ENCODE data around the gene HMCES. TPM values are rescaled to one million over a fixed set of nuclear protein-coding genes. Genes with fewer than 3 reads are reported as not detected.

The HMCES gene
- polyA plus RNA-seq, 1 donor: 32.0 TPM

GRCh38 chr3:129320825-129321487 lies 42.3 kb downstream of the HMCES start:
- H3K27me3 ChIP-seq (ENCODE audit: control insufficient read depth, insufficient read depth, low read length): no peaks in the 10 kb centered on the region
- DNase-seq: no peak
- peaks cover 8% of the 10 kb centered on the region for H3K4me1 ChIP-seq (ENCODE audit: control insufficient read depth, insufficient read depth, low read length)
- no peaks in the 10 kb centered on the region for H3K36me3 ChIP-seq (ENCODE audit: control insufficient read depth, insufficient read depth, low read length)
- no peak overlapping the region for H3K27ac ChIP-seq (ENCODE audit: low read length)
- WGBS (ENCODE audit: insufficient coverage, low lambda C conversion rate): 94% methylated on average over 5 of the region's 7 CpGs
- H3K9me3 ChIP-seq (ENCODE audit: control insufficient read depth, low read depth, low read length): no peaks in the 10 kb centered on the region
- no peak overlapping the region for H3K4me3 ChIP-seq (ENCODE audit: low read length)

- Histone ChIP-seq H3K4me3 (ENCODE audit: low read length) (no peak overlapping the region), H3K27ac (ENCODE audit: low read length) (no peak overlapping the region), H3K27me3 (ENCODE audit: control insufficient read depth, insufficient read depth, low read length) (no peaks in the 10 kb centered on the region), H3K36me3 (ENCODE audit: control insufficient read depth, insufficient read depth, low read length) (no peaks in the 10 kb centered on the region), H3K9me3 (ENCODE audit: control insufficient read depth, low read depth, low read length) (no peaks in the 10 kb centered on the region), H3K4me1 (ENCODE audit: control insufficient read depth, insufficient read depth, low read length) (peaks cover 8% of the 10 kb centered on the region)
- no peak for DNase-seq
- WGBS (ENCODE audit: insufficient coverage, low lambda C conversion rate): no CpG with 5 or more reads among the region's 9 CpGs
Measured at GRCh38 chr3:129321887-129322286, 43.2 kb downstream of the HMCES start.

GRCh38 chr3:129323651-129324294 lies 45.1 kb downstream of the HMCES start:
- WGBS (ENCODE audit: insufficient coverage, low lambda C conversion rate): no CpG with 5 or more reads among the region's 12 CpGs
- Histone ChIP-seq H3K36me3 (ENCODE audit: control insufficient read depth, insufficient read depth, low read length) (no peaks in the 10 kb centered on the region), H3K4me3 (ENCODE audit: low read length) (no peak overlapping the region), H3K27me3 (ENCODE audit: control insufficient read depth, insufficient read depth, low read length) (no peaks in the 10 kb centered on the region), H3K4me1 (ENCODE audit: control insufficient read depth, insufficient read depth, low read length) (no peaks in the 10 kb centered on the region), H3K27ac (ENCODE audit: low read length) (no peak overlapping the region), H3K9me3 (ENCODE audit: control insufficient read depth, low read depth, low read length) (no peaks in the 10 kb centered on the region)
- DNase-seq: no peak

- H3K4me3 ChIP-seq (ENCODE audit: low read length): no peak overlapping the region
- H3K27me3 ChIP-seq (ENCODE audit: control insufficient read depth, insufficient read depth, low read length): no peaks in the 10 kb centered on the region
- no peaks in the 10 kb centered on the region for H3K36me3 ChIP-seq (ENCODE audit: control insufficient read depth, insufficient read depth, low read length)
- no peak for DNase-seq
- no peaks in the 10 kb centered on the region for H3K4me1 ChIP-seq (ENCODE audit: control insufficient read depth, insufficient read depth, low read length)
- no peak overlapping the region for H3K27ac ChIP-seq (ENCODE audit: low read length)
- H3K9me3 ChIP-seq (ENCODE audit: control insufficient read depth, low read depth, low read length): no peaks in the 10 kb centered on the region
- no CpG with 5 or more reads among the region's 12 CpGs for WGBS (ENCODE audit: insufficient coverage, low lambda C conversion rate)
Measured at GRCh38 chr3:129324855-129325254, 46.2 kb downstream of the HMCES start.

GRCh38 chr3:129325383-129325782 lies 46.7 kb downstream of the HMCES start:
- WGBS (ENCODE audit: insufficient coverage, low lambda C conversion rate): no CpG with 5 or more reads among the region's 3 CpGs

DNA sequence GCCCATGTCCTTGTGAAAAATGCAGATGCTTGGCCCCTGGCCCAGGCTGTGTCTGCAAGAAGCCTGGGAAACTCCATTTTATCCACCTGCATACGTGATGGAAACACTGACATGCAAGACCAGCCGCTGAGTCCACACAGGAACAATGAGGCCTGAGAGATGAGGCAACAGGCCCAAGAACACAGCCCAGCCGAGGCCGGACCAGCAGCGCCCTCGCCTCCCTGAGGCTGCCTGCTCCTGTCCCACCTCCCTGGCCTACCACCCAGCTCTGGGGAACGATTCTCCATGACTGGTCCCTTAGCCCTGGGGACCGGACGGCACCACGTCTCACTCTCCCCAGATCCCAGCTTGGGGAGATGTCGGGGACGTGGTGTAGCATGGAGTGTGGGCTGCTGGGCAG lies 47.5 kb downstream of the HMCES start:
- no peaks in the 10 kb centered on the region for H3K4me1 ChIP-seq (ENCODE audit: control insufficient read depth, insufficient read depth, low read length)
- no peak overlapping the region for H3K4me3 ChIP-seq (ENCODE audit: low read length)
- H3K27ac ChIP-seq (ENCODE audit: low read length): no peak overlapping the region
- no peaks in the 10 kb centered on the region for H3K9me3 ChIP-seq (ENCODE audit: control insufficient read depth, low read depth, low read length)
- H3K27me3 ChIP-seq (ENCODE audit: control insufficient read depth, insufficient read depth, low read length): no peaks in the 10 kb centered on the region
- no peak for DNase-seq
- H3K36me3 ChIP-seq (ENCODE audit: control insufficient read depth, insufficient read depth, low read length): no peaks in the 10 kb centered on the region
- WGBS (ENCODE audit: insufficient coverage, low lambda C conversion rate): no CpG with 5 or more reads among the region's 12 CpGs

More at GRCh38 chr3:129325383-129325782, 46.7 kb downstream of the HMCES start:
- H3K27ac ChIP-seq (ENCODE audit: low read length): no peak overlapping the region
- H3K27me3 ChIP-seq (ENCODE audit: control insufficient read depth, insufficient read depth, low read length): no peaks in the 10 kb centered on the region
- no peak overlapping the region for H3K4me3 ChIP-seq (ENCODE audit: low read length)
- no peak for DNase-seq
- no peaks in the 10 kb centered on the region for H3K4me1 ChIP-seq (ENCODE audit: control insufficient read depth, insufficient read depth, low read length)
- no peaks in the 10 kb centered on the region for H3K36me3 ChIP-seq (ENCODE audit: control insufficient read depth, insufficient read depth, low read length)
- H3K9me3 ChIP-seq (ENCODE audit: control insufficient read depth, low read depth, low read length): no peaks in the 10 kb centered on the region

DNA sequence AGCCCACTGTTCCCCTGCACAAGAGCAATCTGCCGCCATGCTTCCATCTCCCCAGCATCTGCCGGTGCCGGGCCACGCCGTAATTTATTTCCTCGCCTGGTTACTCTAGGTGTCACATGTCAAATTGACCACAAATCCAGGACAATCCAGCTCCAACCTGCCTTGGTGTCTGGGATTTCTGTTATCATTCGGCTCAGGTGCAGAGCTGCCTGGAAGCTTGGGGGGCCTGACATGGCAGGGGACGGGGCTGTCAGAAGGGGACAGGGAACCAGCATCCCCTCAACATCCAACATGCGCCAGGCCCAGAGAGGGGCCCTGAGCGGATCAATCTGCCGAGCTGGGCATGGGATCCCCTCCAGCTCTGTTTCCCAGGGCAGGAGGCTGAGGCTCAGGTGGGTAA lies 47.9 kb downstream of the HMCES start:
- no peaks in the 10 kb centered on the region for H3K4me1 ChIP-seq (ENCODE audit: control insufficient read depth, insufficient read depth, low read length)
- no CpG with 5 or more reads among the region's 11 CpGs for WGBS (ENCODE audit: insufficient coverage, low lambda C conversion rate)
- H3K4me3 ChIP-seq (ENCODE audit: low read length): no peak overlapping the region
- H3K27me3 ChIP-seq (ENCODE audit: control insufficient read depth, insufficient read depth, low read length): no peaks in the 10 kb centered on the region
- no peaks in the 10 kb centered on the region for H3K9me3 ChIP-seq (ENCODE audit: control insufficient read depth, low read depth, low read length)
- no peak overlapping the region for H3K27ac ChIP-seq (ENCODE audit: low read length)
- no peaks in the 10 kb centered on the region for H3K36me3 ChIP-seq (ENCODE audit: control insufficient read depth, insufficient read depth, low read length)
- DNase-seq: no peak

DNA sequence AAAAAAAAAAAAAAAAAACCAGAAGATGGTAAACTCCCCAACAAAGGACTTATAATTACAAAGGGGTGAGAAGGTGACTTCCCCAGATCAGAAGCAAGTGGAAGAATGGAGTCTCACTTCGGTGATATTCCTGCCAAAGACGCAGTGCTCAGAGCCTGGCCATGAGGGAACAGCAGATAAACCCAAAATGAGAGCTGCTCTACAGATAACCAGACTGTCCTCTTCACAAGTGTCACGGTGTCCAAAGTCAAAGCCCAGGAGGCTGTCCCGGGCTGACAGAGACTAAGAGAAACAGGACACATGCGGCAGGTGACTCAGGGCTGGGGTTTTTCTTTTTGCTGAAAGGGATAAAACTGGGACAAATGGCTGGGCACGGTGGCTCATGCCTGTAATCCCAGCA lies 48.8 kb downstream of the HMCES start:
- no CpG with 5 or more reads among the region's 6 CpGs for WGBS (ENCODE audit: insufficient coverage, low lambda C conversion rate)
- no peak overlapping the region for H3K27ac ChIP-seq (ENCODE audit: low read length)
- no peaks in the 10 kb centered on the region for H3K4me1 ChIP-seq (ENCODE audit: control insufficient read depth, insufficient read depth, low read length)
- H3K27me3 ChIP-seq (ENCODE audit: control insufficient read depth, insufficient read depth, low read length): no peaks in the 10 kb centered on the region
- DNase-seq: no peak
- no peaks in the 10 kb centered on the region for H3K9me3 ChIP-seq (ENCODE audit: control insufficient read depth, low read depth, low read length)
- no peak overlapping the region for H3K4me3 ChIP-seq (ENCODE audit: low read length)
- no peaks in the 10 kb centered on the region for H3K36me3 ChIP-seq (ENCODE audit: control insufficient read depth, insufficient read depth, low read length)

GRCh38 chr3:129329858-129330257 lies 51.2 kb downstream of the HMCES start:
- H3K27me3 ChIP-seq (ENCODE audit: control insufficient read depth, insufficient read depth, low read length): no peaks in the 10 kb centered on the region
- no peaks in the 10 kb centered on the region for H3K36me3 ChIP-seq (ENCODE audit: control insufficient read depth, insufficient read depth, low read length)
- DNase-seq: no peak
- H3K27ac ChIP-seq (ENCODE audit: low read length): no peak overlapping the region
- no peak overlapping the region for H3K4me3 ChIP-seq (ENCODE audit: low read length)
- no peaks in the 10 kb centered on the region for H3K9me3 ChIP-seq (ENCODE audit: control insufficient read depth, low read depth, low read length)
- no CpG with 5 or more reads among the region's 6 CpGs for WGBS (ENCODE audit: insufficient coverage, low lambda C conversion rate)
- no peaks in the 10 kb centered on the region for H3K4me1 ChIP-seq (ENCODE audit: control insufficient read depth, insufficient read depth, low read length)

DNA sequence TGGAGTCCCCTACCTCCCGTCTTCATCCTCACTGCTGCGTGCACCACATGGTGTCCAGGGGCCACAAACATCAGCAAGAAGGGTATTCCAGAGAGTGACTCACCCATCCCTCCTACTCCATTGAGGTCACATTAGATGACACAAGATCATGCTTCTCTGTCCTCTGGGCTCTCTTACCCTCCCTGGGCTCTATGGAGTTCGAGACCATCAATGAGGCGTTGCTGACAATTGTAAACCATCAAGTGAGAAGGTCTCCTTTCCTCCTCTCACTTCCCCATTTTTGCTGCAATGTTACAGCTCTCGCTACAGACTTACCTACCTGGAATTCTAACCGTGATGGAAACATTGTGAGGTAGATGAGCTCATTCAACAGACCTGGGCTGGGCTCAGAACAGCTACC lies 51.7 kb downstream of the HMCES start:
- Histone ChIP-seq H3K4me3 (ENCODE audit: low read length) (no peak overlapping the region), H3K27me3 (ENCODE audit: control insufficient read depth, insufficient read depth, low read length) (no peaks in the 10 kb centered on the region), H3K27ac (ENCODE audit: low read length) (no peak overlapping the region), H3K36me3 (ENCODE audit: control insufficient read depth, insufficient read depth, low read length) (no peaks in the 10 kb centered on the region), H3K4me1 (ENCODE audit: control insufficient read depth, insufficient read depth, low read length) (no peaks in the 10 kb centered on the region), H3K9me3 (ENCODE audit: control insufficient read depth, low read depth, low read length) (no peaks in the 10 kb centered on the region)
- no CpG with 5 or more reads among the region's 6 CpGs for WGBS (ENCODE audit: insufficient coverage, low lambda C conversion rate)
- DNase-seq: no peak

DNA sequence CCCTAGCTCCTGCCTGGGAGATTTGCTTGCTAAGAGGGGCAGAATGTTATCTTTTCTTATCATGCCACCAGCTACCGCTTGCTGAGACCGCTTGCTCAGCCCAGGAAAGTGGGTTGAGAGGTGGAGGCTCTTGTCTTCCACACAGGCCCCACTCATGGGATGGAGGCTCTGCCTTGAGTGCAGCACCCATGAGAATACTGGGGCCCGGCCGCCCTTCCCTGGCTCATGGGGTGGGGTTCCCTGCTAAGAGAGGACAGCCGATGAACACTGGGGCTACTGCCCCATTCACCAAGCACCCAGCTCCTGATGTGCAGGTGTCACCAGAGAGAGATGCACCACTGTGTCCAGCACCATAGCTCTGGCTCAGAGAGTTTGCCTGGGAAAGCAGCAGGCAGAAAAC lies 55.2 kb downstream of the HMCES start:
- H3K27ac ChIP-seq (ENCODE audit: low read length): no peak overlapping the region
- WGBS (ENCODE audit: insufficient coverage, low lambda C conversion rate): no CpG with 5 or more reads among the region's 5 CpGs
- peaks cover 3% of the 10 kb centered on the region for H3K4me1 ChIP-seq (ENCODE audit: control insufficient read depth, insufficient read depth, low read length)
- no peak overlapping the region for H3K4me3 ChIP-seq (ENCODE audit: low read length)
- no peaks in the 10 kb centered on the region for H3K36me3 ChIP-seq (ENCODE audit: control insufficient read depth, insufficient read depth, low read length)
- no peaks in the 10 kb centered on the region for H3K9me3 ChIP-seq (ENCODE audit: control insufficient read depth, low read depth, low read length)
- H3K27me3 ChIP-seq (ENCODE audit: control insufficient read depth, insufficient read depth, low read length): no peaks in the 10 kb centered on the region
- DNase-seq: no peak
